T-helper 2 cell treated with Interferon-gamma antibody and Interleukin-4, amounts not matched to agents 5 μg/mL and 100 μg/mL, for 36 hours (primary cell): ENCODE measurements around the gene TNPO1.

Source experiments
- DNase-seq: peaks from one replicate; pipeline ENCODE4 v3.0.0; 2021; ENCODE audit warnings: low spot score
- H3K27ac Mint-ChIP-seq: one replicate; pipeline ENCODE4 v1.8.0; 2021; ENCODE audit warnings: mild to moderate bottlenecking, mixed read lengths
- H3K27me3 Mint-ChIP-seq: one replicate; pipeline ENCODE4 v1.8.0; 2021; ENCODE audit warnings: low read depth, mixed read lengths
- H3K36me3 Mint-ChIP-seq: one replicate; pipeline ENCODE4 v1.8.0; 2021; ENCODE audit warnings: low read depth, mixed read lengths
- H3K4me1 Mint-ChIP-seq: one replicate; pipeline ENCODE4 v1.8.0; 2021; ENCODE audit warnings: low read depth, mixed read lengths
- H3K4me3 Mint-ChIP-seq: one replicate; pipeline ENCODE4 v1.8.0; 2022; ENCODE audit warnings: mild to moderate bottlenecking, moderate library complexity, mixed read lengths
- H3K9me3 Mint-ChIP-seq: one replicate; pipeline ENCODE4 v1.8.0; 2021; ENCODE audit warnings: mixed read lengths

Gene TNPO1

DNA sequence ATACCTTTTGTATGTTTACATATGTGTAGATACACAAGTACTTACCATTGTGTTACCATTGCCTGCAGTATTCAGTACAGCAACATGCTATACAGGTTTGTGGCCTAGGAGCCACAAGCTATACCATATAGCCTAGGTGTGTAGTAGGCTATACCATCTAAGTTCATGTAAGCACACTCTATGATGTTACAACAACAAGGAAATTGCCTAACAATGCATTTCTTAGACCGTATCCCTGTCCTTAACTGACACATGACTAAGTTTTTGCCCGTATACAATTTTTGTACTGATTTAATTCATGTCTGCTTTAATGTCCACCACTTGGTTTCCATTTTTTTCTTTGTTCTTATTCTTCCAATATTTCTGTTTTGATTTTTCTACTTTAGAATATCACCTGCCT, 18.5 kb downstream of the TNPO1 start:
- no peak for DNase-seq
- H3K36me3 Mint-ChIP-seq = no peaks in the 10 kb centered on the region
- no peak overlapping the region for H3K27ac Mint-ChIP-seq
- peaks cover 6% of the 10 kb centered on the region for H3K4me1 Mint-ChIP-seq
- H3K4me3 Mint-ChIP-seq = no peak overlapping the region
- no peaks in the 10 kb centered on the region for H3K9me3 Mint-ChIP-seq
- peaks cover 23% of the 10 kb centered on the region for H3K27me3 Mint-ChIP-seq

DNA sequence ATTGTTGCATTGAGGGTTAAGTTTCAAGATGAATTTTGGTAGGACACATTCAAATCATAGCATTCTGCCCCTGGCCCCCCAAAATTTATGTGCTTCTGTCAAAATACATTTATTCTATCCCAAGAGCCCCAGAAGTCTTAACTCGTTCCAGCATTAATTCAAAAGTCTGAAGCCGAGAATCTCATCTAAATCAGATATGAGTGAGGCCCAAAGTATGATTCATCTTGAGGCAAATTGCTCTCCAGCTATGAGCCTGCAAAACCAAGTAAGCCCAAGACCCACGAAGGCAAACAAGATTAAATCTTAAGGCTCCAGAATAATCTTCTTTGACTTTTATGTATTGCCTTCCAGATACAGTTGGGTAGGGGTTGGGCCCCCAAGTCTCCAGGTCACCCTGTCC, 19.2 kb downstream of the TNPO1 start:
- Mint-ChIP-seq H3K4me3 (no peak overlapping the region), H3K36me3 (no peaks in the 10 kb centered on the region), H3K9me3 (no peaks in the 10 kb centered on the region), H3K27ac (no peak overlapping the region), H3K27me3 (peaks cover 28% of the 10 kb centered on the region), H3K4me1 (peaks cover 6% of the 10 kb centered on the region)
- no peak for DNase-seq

DNA sequence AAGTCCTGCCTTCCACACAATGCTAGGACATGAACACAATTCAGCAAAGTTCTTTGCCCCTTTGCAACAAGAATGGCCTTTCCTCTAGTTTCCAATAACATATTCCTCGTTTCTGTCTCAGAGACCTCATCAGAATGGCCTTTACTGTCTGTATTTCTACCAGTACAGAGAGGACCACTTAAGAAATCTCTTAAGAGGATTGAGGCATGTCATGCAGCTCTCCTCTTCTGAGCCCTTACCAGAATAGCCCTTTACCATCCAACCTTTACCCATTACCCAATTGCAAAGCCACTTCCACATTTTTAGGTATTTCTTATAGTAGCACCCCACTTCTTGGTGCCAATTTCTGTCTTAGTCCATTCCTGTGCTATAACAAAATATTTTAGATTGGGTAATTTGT, 20.3 kb downstream of the TNPO1 start:
- H3K9me3 Mint-ChIP-seq = no peaks in the 10 kb centered on the region
- no peak overlapping the region for H3K27ac Mint-ChIP-seq
- H3K36me3 Mint-ChIP-seq = no peaks in the 10 kb centered on the region
- DNase-seq = no peak
- peaks cover 32% of the 10 kb centered on the region for H3K27me3 Mint-ChIP-seq
- H3K4me3 Mint-ChIP-seq = no peak overlapping the region
- H3K4me1 Mint-ChIP-seq = peaks cover 6% of the 10 kb centered on the region

DNA sequence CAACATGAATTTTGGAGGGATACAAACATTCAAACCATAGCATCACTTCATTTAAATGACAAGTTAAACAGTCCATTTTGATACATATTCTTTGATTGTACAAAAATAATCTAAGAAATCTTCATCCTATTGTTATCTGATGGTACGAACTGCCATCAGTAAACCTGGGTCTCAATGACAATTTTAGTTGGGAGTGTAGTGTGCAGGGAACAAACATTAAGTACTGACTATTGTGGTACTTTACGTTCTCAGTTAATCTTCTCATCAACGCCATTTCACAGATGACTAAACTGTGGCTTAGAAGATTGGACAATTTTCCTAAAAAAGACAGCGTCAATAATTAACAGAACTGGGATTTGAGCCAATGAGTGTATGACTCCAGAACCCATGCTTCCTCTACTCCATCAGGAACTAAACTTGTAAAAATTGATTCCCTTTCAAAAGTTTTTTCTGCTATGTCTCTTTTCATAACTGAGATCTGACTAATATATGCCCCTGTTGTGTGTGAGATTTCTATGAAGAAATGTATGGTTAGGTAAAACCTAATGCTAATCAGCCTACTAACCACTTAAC, 21.1 kb downstream of the TNPO1 start:
- Mint-ChIP-seq H3K4me1 (peaks cover 6% of the 10 kb centered on the region), H3K4me3 (no peak overlapping the region), H3K9me3 (no peaks in the 10 kb centered on the region), H3K27ac (no peak overlapping the region), H3K27me3 (peaks cover 25% of the 10 kb centered on the region), H3K36me3 (no peaks in the 10 kb centered on the region)
- DNase-seq = no peak

DNA sequence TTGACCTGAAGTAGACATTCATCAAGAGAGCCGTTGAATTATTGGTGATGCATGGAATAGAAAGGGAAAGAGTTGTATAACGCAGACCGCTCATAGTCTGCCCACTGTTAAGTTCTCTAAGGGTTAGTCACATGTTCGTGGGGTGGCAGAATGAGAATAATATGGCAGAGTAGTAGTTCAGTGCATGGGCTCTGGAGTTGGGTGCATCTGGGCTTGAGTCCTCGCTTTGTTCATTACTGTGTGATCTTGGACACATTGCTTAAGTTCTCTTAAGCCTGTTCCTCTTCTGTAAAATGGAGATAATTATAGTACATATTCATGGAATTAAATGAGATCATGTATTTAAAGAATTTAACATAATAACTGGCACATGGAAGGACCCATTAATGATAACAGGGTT, 23.6 kb downstream of the TNPO1 start:
- Mint-ChIP-seq H3K4me1 (peaks cover 13% of the 10 kb centered on the region), H3K27ac (no peak overlapping the region), H3K27me3 (peaks cover 38% of the 10 kb centered on the region), H3K4me3 (no peak overlapping the region), H3K9me3 (no peaks in the 10 kb centered on the region), H3K36me3 (no peaks in the 10 kb centered on the region)
- DNase-seq = no peak

DNA sequence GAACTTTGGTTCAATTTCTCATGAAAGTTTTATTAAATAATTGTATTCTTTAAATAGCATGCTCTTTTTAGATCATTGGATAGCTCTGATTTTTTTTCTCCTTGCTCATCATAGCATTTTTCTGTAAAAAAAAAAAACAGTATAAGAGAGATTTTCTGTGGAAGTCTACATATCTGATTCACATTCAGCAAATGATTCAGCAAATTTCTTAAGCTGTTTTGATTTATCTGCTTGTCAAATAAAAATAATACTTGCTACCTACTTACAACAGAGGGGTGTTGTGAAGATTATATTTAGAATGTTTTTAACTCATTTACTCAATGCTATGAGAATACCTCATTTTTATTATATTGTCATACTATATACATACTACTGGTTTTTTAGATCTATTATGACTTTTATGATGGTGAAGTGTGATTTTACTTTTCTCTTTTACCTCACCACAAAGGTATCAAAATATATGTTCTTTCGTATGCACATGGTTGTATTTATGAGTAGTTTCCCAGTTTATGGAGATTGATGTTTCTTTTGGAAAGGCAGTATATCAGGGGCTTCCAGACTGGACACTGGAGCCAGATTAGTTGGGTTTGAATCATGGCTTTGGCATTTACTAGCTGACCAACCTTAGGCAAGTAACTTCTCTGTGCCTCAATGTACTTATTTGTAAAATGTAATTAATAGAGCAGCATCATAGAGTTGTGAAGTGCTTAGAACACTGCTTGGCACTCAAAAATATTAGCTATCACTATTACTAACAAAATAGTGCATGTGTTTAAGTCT, 25.5 kb downstream of the TNPO1 start:
- DNase-seq = no peak
- H3K4me1 Mint-ChIP-seq = peaks cover 8% of the 10 kb centered on the region
- no peak overlapping the region for H3K4me3 Mint-ChIP-seq
- no peaks in the 10 kb centered on the region for H3K9me3 Mint-ChIP-seq
- peaks cover 38% of the 10 kb centered on the region for H3K27me3 Mint-ChIP-seq
- no peaks in the 10 kb centered on the region for H3K36me3 Mint-ChIP-seq
- no peak overlapping the region for H3K27ac Mint-ChIP-seq

DNA sequence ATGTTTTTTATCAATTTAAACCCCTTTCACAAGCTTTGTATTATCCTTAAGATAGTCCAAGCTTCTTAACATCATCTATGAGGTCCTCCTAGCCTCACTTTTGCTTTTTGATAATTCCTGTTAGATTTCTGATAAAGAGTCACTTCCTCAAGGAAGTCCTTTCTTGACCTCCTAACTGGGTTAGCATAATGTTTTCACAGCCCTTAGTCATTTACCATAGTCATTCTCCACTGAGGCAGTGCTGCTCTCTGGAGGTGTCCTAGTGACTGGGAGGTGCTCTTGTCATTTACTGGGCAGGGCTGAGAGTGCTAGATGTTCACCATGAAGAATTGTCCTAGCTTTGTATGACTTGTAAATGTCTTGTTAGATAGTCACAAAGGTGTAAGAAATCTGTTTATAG, 26.4 kb downstream of the TNPO1 start:
- DNase-seq = no peak
- Mint-ChIP-seq H3K27me3 (peaks cover 35% of the 10 kb centered on the region), H3K9me3 (no peaks in the 10 kb centered on the region), H3K36me3 (peaks cover under 1% of the 10 kb centered on the region), H3K4me3 (no peak overlapping the region), H3K27ac (no peak overlapping the region), H3K4me1 (peaks cover 12% of the 10 kb centered on the region)

DNA sequence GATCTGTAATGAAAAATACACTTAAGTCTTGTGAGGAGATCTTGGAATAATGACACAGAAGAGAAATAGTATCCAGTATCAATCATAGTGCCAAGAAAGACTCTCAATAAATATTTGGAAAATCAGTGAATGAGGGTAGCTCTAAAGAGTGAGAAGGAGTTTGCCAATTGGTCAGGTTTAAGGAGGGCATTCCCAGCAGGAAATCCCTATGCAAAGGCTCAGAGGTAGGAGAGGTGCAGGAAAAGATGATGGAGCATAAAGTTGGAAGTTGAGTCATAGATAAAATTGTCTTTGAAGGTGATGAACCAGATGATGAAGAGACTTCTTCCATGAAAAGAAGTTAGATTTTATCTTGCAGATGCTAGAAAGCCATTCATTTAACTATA, 27.8 kb downstream of the TNPO1 start:
- peaks cover 35% of the 10 kb centered on the region for H3K27me3 Mint-ChIP-seq
- H3K36me3 Mint-ChIP-seq = peaks cover 9% of the 10 kb centered on the region
- no peak overlapping the region for H3K4me3 Mint-ChIP-seq

DNA sequence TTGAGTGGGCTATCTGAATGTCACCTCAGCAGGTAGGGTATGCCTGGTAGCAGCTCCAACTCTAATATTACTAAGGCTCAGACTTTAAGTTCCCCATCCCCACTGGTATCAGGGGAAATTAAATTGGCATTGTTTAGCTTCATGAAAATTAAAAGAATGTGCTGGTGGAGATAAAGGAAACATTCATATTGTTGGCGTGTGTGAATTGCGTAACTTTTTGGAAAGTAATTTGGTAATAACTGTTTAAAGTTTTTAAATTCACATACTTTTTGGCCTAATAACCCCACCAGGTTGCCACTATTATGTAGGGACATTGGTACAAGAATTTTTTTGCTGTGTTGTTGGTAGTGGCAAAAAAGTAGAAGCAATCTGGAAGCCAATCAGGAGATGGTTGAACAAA, 29.4 kb downstream of the TNPO1 start:
- Mint-ChIP-seq H3K27me3 (peaks cover 23% of the 10 kb centered on the region), H3K4me1 (peaks cover 24% of the 10 kb centered on the region), H3K9me3 (no peaks in the 10 kb centered on the region), H3K36me3 (peaks cover 21% of the 10 kb centered on the region), H3K4me3 (no peak overlapping the region), H3K27ac (no peak overlapping the region)
- DNase-seq = no peak

More for the DNA sequence above, 27.8 kb downstream of the TNPO1 start:
- Mint-ChIP-seq H3K27ac (no peak overlapping the region), H3K4me1 (peaks cover 13% of the 10 kb centered on the region), H3K9me3 (no peaks in the 10 kb centered on the region)
- no peak for DNase-seq

DNA sequence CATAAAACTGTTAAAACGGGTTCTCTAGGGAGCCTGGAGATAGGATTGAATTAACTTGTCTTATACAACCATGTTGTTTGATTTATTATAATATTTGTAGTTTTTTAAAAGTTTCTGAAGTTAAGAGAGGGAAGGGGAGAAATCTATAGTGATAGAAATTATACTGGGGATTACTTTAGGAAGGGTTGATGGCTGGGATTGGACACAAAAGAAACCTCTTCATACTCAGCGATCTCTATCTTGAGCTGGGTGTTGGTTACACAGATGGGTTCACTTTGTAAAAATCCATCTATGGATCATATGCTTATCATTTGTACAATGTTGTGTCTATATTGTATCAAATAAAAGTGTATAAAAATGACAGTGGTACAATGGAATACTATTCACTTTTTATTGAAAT, 30.0 kb downstream of the TNPO1 start:
- no peak overlapping the region for H3K4me3 Mint-ChIP-seq

DNA sequence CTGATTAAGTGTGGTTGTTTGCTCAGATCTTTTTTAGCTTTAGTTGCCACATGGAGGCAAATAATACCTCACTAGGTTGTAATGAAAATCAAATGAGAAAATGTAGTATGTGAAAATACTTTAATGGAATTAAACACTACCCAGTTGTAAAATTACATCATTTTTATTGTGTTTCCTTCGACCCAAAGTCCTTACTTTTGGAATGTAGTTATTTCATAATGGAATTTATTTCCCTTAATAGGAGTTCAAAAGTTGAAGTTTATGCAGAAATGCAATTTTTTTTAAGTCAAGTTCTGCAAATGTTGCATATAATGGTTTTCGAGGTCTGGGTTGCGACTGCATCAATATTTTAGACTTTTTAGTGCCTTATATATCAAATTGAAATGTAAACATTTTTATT, 31.0 kb downstream of the TNPO1 start:
- Mint-ChIP-seq H3K9me3 (no peaks in the 10 kb centered on the region), H3K27me3 (peaks cover 23% of the 10 kb centered on the region), H3K27ac (no peak overlapping the region), H3K4me3 (peak overlapping the region; percentile 98), H3K4me1 (peaks cover 28% of the 10 kb centered on the region), H3K36me3 (peaks cover 28% of the 10 kb centered on the region)
- no peak for DNase-seq

More for the DNA sequence above, 30.0 kb downstream of the TNPO1 start:
- H3K27ac Mint-ChIP-seq = no peak overlapping the region
- no peaks in the 10 kb centered on the region for H3K9me3 Mint-ChIP-seq
- peaks cover 25% of the 10 kb centered on the region for H3K4me1 Mint-ChIP-seq
- peaks cover 23% of the 10 kb centered on the region for H3K27me3 Mint-ChIP-seq
- H3K36me3 Mint-ChIP-seq = peaks cover 22% of the 10 kb centered on the region
- DNase-seq = no peak

DNA sequence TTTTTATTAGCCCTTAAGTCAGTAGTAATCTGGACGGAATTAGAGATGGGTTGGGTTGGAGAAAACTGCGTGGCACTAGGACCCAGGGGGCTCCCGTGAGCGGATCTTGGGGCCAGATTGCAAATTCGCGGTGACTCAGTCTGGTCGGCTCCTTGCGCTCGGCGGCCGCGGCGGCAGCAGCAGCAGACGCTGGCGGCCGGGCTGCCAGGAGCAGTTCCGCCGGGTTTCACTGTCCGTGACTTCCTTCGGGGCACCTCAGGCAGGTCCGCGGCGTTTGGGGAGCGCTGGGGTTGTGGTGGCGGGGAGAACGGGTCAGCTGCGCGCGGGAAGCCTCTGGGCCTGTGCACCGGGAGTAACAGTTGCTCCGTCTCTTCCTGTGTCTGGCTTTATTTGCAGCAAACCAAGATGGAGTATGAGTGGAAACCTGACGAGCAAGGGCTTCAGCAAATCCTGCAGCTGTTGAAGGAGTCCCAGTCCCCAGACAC, 31.6 kb downstream of the TNPO1 start:
- peaks cover 31% of the 10 kb centered on the region for H3K36me3 Mint-ChIP-seq
- H3K4me3 Mint-ChIP-seq = peak overlapping the region; percentile 98
- peaks cover 27% of the 10 kb centered on the region for H3K4me1 Mint-ChIP-seq
- H3K9me3 Mint-ChIP-seq = no peaks in the 10 kb centered on the region
- peaks cover 18% of the 10 kb centered on the region for H3K27me3 Mint-ChIP-seq
- DNase-seq = peak; percentile 86
- H3K27ac Mint-ChIP-seq = peak overlapping the region; percentile 96

DNA sequence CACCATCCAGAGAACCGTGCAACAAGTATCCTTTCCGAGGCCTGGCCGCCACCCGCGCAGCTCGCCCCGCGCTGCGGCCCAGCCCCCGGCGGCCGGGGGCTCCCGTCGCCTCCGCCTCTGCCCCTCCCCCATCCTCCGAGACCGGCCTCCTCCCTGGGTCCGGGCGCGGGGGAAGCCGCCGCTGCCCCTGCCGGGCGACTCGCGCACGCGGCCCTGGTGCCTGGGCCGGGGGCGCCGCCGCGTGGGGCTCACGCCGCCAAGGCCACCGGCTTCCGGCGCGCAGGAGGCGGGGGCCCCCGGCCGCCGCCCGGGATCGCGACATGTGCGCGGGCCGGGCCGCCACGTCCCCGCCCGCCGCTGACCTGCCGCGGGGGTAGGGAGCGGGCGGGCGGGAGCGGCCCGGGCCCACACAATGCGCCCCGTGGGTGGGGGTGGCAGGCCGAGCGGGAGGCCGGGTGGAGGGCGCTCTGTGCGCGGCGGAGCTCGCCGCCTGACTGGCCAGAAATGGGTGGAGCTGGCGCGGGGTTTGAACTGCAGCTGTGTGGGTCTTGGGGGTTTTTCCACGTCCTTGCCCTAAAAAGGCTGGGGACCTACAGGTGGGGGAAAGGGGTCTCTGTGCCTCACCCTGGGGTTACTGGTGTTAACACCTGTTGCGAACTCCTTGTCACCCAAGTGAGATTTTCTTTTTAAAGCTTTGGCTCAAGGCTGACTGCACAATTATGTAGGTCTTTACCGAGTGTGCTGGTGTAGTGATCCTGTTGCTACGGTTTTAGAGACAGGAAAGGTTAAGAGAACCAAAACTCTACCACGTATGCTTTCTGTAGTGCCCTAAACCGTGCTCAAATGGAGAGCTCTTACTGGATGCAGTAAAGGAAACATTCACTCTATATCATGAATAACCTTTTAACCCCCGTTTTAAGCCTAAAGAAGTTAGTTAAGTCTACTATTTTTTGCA, 32.3 kb downstream of the TNPO1 start:
- Mint-ChIP-seq H3K27me3 (peaks cover 17% of the 10 kb centered on the region), H3K36me3 (peaks cover 38% of the 10 kb centered on the region), H3K9me3 (no peaks in the 10 kb centered on the region), H3K4me3 (peak overlapping the region; percentile 98), H3K27ac (peak overlapping the region; percentile 96), H3K4me1 (peaks cover 30% of the 10 kb centered on the region)
- peak; percentile 53 for DNase-seq

DNA sequence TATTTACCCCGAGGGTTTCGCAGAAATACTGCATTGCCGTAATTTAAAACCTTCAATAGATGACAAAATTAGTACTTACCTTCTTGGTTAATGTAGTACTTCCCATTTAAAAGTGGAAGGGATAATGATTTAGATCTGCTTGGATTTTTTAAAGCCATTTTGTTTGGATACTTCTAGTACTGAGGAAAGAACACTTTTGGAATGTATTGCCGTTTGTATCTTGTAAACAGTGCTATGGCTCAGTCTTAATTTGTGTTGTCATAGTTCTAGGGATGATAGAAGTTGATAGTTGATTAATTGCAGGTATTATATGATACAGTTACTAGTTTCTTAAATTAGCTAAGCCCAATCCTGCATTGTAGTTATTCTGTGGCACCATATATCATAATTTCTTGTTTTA, 33.1 kb downstream of the TNPO1 start:
- H3K9me3 Mint-ChIP-seq = no peaks in the 10 kb centered on the region
- peaks cover 38% of the 10 kb centered on the region for H3K36me3 Mint-ChIP-seq
- peaks cover 31% of the 10 kb centered on the region for H3K4me1 Mint-ChIP-seq
- no peak for DNase-seq
- H3K4me3 Mint-ChIP-seq = peak overlapping the region; percentile 95
- H3K27ac Mint-ChIP-seq = peak overlapping the region; percentile 89
- peaks cover 9% of the 10 kb centered on the region for H3K27me3 Mint-ChIP-seq
